Uterus (tissue), 4 donors: ENCODE results near the gene CDH4. TPM values are rescaled to one million over a fixed set of nuclear protein-coding genes. Genes with fewer than 3 reads are reported as not detected.

Experiments used
- DNase-seq, 2 donors: peaks; one replicate each; pipeline ENCODE4 v3.0.0-alpha.2; 2019 to 2020
- H3K27ac ChIP-seq, 2 donors: fragments of 200-600 bp; sonication (generic); 1 replicate in 1 of 2; 2 replicates in 1 of 2; pipeline ENCODE4 v1.5.1; 2016 to 2018
- H3K27me3 ChIP-seq, 2 donors: fragments of 200-600 bp; sonication (generic); one replicate each; pipeline ENCODE4 v1.5.1; 2018 to 2019; ENCODE audit warnings: control low read depth in 1 of 2
- H3K36me3 ChIP-seq, 2 donors: fragments of 200-600 bp; sonication (generic); one replicate each; pipeline ENCODE4 v1.5.1; 2019; ENCODE audit warnings: control low read depth in 1 of 2
- H3K4me1 ChIP-seq, 2 donors: fragments of 200-600 bp; sonication (generic); one replicate each; pipeline ENCODE4 v1.5.1; 2018 to 2019; ENCODE audit warnings: control low read depth in 1 of 2
- H3K4me3 ChIP-seq, 2 donors: fragments of 200-600 bp; sonication (generic); 1 replicate in 1 of 2; 2 replicates in 1 of 2; pipeline ENCODE4 v1.5.1; 2018 to 2019; ENCODE audit warnings: mild to moderate bottlenecking in 1 of 2
- H3K9me3 ChIP-seq, 2 donors: fragments of 200-600 bp; sonication (generic); one replicate each; pipeline ENCODE4 v1.5.1; 2019; ENCODE audit warnings: control low read depth in 1 of 2
- POLR2A ChIP-seq, 2 donors: fragments of 450-650 bp; IDR thresholded peaks; one replicate each; pipeline ENCODE4 v1.6.1; 2016; ENCODE audit warnings: antibody characterized with exemption in 2 of 2, mild to moderate bottlenecking in 1 of 2, moderate library complexity in 1 of 2
- intact Hi-C: fragments of 100-400 bp; cut with DNase I; formaldehyde crosslinking; loops from one replicate; pipeline ENCODE4 v1.15.1; 2023; ENCODE audit warnings: low total_unique reads
- total RNA-seq, 4 donors: library from RNA; depleted of rRNA in 3 of 4; stranded (reverse); fragments of >200 nt in 3 of 4; gene quantifications; one replicate each; pipeline versions ENCODE4 v1.1.0 to v1.2.4, GENCODE V29; 2014 to 2023
- TF ChIP-seq, protein P1 (sequence below), 4 experiments: fragments of 200-600 bp in 2 of 4; fragments of 450-650 bp in 2 of 4; sonication (generic) in 2 of 4; IDR thresholded peaks; one replicate each; pipeline ENCODE4 v1.5.1; 2016 to 2019; ENCODE audit warnings: antibody characterized with exemption in 4 of 4, mild to moderate bottlenecking in 2 of 4, moderate library complexity in 1 of 4
- donor health status: DM: yes; HTN: yes; CAD: no.

CDH4 gene
- total RNA-seq, 4 donors from 2014 or later, result under 0.01 to 0.55 TPM; not detected in 2

DNA sequence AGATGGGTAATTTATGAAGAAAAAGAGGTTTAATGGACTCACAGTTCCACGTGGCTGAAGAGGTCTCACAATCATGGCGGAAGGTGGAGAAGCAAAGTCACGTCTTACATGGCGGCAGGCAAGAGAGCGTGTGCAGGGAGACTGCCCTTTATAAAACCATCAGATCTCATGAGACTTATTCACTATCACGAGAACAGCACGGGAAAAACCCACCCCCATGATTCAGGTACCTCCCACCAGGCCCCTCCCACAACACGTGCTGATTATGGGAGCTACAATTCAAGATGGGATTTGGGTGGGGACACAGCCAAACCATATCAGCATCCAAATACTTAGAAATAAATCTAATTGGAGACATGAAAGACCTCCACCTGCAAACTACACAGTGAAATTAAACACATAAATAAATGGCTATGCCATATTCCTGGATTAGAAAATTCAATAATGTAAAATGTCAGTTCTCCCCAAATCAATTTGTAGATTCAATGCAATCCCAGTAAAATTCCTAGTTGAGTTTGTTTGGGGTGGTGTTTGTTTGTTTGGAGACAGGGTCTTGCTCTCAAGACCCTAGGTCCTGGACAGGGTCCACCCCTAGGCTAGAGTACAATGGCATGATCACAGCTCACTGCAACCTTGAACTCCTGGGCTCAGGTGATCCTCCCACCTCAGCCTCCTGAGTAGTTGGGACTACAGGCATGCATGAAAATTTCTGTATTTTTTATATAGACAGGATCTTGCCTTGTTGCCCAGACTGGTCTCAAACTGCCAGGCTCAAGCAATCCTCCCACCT lies 712.0 kb downstream of the CDH4 start:
- DNase-seq, result no peak
- TF ChIP-seq POLR2A (IDR thresholded peaks at IDR 0.05), result no peak
- TF ChIP-seq, protein P1, sequence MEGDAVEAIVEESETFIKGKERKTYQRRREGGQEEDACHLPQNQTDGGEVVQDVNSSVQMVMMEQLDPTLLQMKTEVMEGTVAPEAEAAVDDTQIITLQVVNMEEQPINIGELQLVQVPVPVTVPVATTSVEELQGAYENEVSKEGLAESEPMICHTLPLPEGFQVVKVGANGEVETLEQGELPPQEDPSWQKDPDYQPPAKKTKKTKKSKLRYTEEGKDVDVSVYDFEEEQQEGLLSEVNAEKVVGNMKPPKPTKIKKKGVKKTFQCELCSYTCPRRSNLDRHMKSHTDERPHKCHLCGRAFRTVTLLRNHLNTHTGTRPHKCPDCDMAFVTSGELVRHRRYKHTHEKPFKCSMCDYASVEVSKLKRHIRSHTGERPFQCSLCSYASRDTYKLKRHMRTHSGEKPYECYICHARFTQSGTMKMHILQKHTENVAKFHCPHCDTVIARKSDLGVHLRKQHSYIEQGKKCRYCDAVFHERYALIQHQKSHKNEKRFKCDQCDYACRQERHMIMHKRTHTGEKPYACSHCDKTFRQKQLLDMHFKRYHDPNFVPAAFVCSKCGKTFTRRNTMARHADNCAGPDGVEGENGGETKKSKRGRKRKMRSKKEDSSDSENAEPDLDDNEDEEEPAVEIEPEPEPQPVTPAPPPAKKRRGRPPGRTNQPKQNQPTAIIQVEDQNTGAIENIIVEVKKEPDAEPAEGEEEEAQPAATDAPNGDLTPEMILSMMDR (IDR thresholded peaks at IDR 0.05), result no peak
- Histone ChIP-seq H3K27ac (no peak overlapping the region), H3K4me1 (no peaks in the 10 kb centered on the region), H3K36me3 (no peaks in the 10 kb centered on the region), H3K27me3 (no peaks in the 10 kb centered on the region), H3K4me3 (no peak overlapping the region), H3K9me3 (no peaks in the 10 kb centered on the region)
- intact Hi-C loops, result no loop called here

DNA sequence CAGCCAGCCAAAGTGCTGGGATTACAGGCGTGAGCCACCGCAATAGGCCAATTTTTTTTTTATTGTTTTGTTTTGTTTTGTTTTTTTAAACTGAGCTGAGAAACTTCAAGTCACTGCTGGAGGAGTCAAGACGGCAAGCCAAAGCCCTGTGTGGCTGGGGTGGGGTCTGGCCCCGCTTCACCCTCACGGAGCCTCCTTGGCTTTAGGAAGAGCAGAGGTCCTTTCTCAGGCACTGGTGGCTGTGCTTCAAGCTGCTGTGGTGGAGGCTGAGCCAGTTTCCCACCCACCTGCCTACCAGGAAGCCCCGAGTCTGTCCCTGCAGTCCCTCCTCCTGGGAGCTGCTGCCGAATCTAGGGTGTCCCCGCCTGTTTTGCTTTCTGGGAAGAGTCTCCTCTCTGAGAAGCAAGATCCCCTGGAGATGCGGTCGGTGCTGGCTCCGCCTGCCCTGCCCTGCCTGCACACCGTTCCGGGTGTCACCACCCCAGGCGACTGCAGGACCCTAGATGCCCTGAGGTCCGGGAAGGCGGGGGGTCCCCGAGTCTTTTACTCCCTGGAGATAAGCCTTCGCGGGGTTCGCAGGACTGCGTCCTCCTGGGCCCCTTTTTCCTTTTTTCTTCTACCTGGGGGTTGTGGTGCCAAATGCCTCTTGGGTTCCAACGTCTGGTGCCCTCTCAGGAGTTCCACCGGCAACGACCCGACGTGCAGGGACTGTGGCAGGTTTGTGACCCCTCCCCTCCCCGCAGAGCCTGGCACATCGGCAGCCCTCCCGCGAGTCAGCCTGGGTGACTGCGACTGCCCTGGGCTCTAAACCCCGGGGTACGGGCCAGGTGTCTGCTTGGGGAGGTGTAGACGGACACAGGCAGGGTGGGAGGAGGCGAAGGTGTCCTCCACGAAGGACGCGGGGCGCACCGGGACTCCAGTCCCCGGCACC lies 712.9 kb downstream of the CDH4 start:
- DNase-seq, result no peak
- intact Hi-C loops, result no loop called here

DNA sequence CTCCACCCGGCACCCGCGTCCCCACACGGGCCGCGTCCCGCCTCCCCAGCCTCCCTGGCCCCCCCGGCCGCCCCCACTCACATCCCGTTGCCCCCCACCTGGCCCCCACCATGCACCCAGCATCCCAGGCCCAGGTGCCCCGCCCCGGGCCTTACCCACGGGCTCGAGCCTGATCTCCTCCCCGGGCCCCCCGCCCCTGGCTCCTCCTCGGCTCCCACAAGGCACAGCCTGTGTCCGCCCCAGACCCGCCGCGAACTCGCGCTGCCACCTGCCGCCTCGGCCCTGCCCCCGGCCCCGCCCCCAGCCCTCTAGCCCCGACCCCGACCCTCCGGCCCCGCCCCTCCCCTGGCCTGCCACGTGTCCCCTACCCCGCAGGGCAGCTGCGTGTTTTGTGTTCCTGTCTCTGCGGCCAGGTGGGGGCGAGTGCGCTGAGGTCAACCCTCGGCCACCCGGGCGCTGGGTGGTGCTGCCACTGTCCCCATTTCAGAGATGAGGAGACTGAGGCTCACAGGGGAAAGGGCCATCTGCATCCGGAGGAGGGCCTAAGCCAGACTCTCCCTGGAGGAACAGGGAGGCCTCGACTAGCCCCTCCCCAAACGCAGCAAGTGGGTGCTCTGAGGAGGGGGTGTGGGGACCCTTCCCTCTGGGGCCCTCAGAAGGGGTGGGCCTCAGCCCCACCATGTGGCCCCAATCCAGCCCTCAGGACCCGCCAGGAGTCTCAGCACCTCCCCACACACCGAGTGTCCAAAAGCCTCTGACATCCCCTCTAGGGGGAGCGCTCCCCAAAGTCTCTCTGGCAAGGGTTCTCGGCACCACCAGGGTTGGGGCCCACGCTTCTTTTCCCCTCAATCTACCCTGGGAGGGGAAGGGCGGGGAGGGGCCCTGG lies 713.8 kb downstream of the CDH4 start:
- Histone ChIP-seq H3K4me3 (no peak overlapping the region), H3K9me3 (no peaks in the 10 kb centered on the region), H3K4me1 (no peaks in the 10 kb centered on the region), H3K36me3 (no peaks in the 10 kb centered on the region), H3K27me3 (no peaks in the 10 kb centered on the region), H3K27ac (no peak overlapping the region)
- TF ChIP-seq, protein P1 (IDR thresholded peaks at IDR 0.05), result no peak
- TF ChIP-seq POLR2A (IDR thresholded peaks at IDR 0.05), result no peak
- intact Hi-C loops, result no loop called here
- no peak for DNase-seq

More for the DNA sequence above, 712.9 kb downstream of the CDH4 start:
- Histone ChIP-seq H3K27me3 (no peaks in the 10 kb centered on the region), H3K9me3 (no peaks in the 10 kb centered on the region), H3K36me3 (no peaks in the 10 kb centered on the region), H3K27ac (no peak overlapping the region), H3K4me3 (no peak overlapping the region), H3K4me1 (no peaks in the 10 kb centered on the region)
- TF ChIP-seq, protein P1 (IDR thresholded peaks at IDR 0.05), result no peak
- TF ChIP-seq POLR2A (IDR thresholded peaks at IDR 0.05), result no peak

DNA sequence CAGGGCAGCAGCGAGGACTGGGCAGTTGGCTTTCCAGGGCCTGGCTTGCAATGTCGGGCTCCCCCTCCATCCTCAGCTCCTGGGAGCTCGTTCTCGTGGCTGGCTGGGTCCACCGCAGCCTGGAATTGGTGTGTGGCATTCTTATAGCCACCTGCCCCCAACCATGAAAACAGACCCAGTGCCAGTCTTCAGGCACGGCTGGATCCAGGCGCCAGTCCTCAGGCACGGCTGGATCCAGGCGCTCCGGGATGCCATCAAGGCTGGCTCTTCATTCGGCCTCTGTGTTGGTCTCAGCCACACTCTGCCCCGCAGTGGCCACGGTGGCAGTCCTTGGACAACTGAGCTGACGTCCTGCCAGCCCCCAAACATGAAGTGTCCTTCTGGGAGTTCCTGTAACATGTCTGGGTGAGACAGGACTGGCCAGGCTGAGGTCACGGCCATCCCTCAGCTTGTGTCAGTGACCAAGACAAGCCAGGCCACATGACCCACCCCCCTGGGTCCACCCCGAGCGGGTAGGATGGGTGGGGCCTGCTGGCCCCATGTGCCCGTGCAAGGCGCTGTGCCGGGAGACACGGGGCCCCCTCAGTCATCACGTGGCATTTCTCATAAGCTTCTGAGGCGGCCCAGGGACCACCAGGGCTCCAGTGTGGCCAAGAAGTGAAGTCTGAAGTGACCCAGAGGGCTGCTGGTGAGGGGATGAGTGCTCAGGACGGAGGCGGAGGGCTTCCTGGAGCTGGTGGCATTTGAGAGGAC lies 714.6 kb downstream of the CDH4 start:
- no peaks in the 10 kb centered on the region for H3K9me3 ChIP-seq
- TF ChIP-seq, protein P1 (IDR thresholded peaks at IDR 0.05), result no peak
- no peak for TF ChIP-seq POLR2A (IDR thresholded peaks at IDR 0.05)
- H3K27ac ChIP-seq, result no peak overlapping the region
- no peak overlapping the region for H3K4me3 ChIP-seq
- H3K36me3 ChIP-seq, result no peaks in the 10 kb centered on the region
- intact Hi-C loops, result no loop called here
- H3K4me1 ChIP-seq, result no peaks in the 10 kb centered on the region
- no peak for DNase-seq
- no peaks in the 10 kb centered on the region for H3K27me3 ChIP-seq
